ENCODE results near the gene RNU6-8.
A peak's percentile ranks its signal among the peaks of the same experiment; 100 is the strongest.

The RNU6-8 gene

DNA sequence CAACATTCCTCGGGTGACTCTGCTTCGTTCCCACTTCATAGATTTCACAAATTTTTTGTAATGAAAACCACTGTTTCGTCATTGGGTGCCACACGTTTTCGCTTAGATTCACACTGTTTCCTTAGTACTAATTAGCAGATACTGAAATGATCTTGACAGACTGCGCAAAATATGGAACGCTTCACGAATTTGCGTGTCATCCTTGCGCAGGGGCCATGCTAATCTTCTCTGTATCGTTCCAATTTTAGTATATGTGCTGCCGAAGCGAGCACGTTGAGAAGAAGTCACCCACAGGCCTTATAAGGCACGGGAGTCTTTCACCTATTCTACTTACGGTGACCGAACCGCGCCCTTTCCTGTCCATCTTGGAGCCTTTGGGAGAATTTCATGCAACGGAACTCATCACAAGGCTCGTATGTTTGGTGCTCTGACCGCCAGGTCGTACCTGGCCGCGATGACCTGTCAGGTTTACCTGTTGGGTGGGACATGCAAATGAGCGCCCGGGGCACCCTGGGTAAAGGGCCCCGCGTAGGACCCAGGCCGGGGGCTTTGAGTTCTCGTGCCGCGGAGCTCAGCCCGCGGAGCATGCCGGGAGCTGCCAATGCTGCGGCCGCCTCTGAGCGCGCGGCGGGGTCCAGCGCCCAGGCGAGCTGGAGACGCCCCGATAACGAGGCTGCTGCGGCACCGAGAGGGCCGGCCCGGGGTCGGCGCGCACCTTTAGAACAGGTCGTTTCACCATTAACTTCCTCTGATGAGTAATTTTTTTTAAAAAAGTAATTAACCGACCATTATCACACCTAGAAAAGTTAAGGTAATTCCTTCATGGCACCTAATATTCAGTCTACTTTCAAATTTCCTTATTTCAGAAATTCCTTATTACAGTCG, at the start of gene RNU6-8:
Gene RNU6-8, minus strand, starts transcription at position 272 of the 885 bp plus-strand sequence.
- peak; percentile 55 for DNase-seq

DNA sequence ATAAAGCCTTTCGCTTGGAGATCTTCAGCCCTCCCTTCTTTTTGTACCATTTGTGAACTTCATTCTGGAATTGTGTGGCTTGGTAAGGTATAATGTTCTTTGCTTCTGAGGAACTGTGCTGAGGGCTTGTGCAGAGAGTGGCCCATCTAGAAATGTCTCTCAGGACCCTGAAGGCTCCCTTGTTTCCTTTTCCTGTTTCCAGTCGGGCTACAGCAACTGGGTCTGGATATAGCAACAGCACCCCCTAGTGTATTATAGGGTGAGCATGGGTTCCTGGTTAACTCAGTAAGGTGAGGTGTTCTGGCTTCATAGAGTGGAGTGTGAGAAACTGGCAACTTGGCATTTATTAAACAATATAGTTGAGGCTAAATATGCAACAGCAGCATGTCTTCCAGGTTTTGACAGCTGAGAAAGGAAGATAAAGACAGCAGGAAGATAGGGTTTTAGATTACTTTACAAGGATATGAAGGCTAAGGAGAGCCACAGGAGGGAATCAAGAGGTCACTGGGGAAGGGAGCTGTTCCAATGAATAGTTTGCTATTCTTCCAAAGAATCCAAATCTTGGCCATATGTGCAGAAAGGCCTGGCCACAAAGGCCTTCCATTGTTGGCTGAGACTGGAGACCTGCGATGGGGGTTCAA, 49.1 kb upstream of the RNU6-8 start:
- DNase-seq: peak; percentile 78

DNA sequence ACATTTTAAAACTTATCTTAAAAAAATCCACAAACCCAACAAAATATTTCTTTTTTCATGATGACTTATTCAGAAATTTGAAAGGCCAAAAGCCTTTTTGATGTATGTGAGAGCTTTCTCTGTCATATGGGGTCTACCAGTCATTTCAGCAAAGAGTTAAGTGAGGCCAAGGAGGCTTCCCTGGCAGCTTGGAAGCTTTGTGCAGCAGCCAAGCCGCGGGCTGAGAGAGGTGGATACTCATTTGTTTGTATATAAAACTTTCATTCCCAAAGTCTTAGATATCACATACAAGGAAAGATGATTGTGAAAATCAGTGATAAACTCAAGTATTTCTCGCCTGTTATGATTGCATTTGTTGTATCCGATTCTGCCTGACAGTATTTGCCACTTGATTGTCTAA, 48.5 kb upstream of the RNU6-8 start:
- no peak for DNase-seq

DNA sequence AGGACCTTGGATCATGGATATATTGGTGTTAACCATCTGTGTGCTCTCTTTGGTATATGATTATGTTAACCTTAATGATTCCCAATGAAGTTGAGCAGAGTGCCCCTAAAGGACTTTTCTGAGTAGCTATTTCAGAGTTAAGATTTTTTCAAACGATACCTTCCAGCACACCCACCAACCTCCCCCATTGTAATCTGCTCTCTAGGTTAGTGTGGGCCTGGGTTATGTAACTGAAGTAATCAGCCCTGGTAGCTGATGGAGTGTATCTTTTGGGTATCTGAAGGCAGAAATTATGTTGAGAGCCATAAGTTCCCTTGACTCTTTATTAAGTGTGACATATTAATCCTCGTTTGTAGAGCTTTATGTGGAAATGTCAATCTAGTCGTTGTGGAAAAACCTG, 47.6 kb upstream of the RNU6-8 start:
- DNase-seq: no peak

DNA sequence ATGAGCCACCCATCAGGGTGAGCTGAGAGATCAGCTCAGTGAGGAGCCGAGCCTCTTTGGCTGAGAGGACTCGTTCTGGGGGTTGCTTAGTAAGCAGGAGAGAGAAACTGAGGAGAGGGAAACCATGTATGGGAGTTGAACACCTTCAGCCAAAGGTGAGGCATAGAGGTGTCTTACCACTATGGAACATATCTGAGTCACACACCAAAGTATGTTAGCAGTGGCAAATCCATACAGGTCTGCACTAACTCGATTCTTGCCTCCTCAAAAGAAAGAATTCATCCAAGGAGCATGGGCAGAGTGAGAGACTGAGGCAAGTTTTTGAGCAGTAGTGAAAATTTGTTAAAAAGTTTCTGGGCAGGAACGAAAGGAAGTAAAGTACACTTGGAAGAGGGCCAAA, 46.7 kb upstream of the RNU6-8 start:
- no peak for DNase-seq

DNA sequence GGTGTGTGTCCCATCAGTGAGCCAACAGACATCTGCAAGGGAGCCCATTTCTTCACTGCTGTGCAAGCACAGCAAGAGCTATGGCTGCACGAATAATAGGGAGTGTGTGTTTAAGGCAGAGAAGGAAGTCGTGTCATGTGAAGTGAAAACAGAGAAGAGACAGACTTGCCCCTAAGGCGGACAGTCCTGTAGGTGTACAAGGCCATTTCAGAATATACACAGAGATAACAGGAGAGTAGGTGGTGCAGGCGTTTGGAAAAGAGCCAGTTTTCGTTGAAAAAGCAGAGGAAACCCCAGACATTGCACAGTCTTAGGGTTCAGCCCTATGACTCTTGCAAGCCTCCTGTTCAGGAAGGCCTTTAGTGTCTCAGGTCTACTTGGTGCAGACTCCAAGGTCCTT, 46.3 kb upstream of the RNU6-8 start:
- no peak for DNase-seq

DNA sequence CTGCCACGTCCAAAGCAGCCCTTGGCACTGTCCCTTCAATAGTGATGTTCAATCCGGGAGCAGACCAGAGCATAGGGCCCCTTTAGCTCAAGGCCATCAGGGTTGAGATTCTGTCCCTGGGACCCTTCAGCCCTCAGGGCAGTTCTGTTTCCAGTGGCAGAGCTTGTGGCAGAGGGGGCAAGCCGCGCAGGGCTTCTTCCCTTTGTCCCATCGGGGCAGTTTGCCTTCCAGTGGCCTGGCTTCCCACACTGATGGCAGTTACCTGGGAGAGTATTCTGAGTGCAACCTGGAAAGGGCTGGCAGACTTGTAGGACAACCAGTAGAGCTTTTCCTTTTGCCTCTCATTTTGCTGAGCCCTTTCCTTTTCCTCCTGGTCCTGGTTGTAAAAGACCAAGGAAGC, 43.7 kb upstream of the RNU6-8 start:
- no peak for DNase-seq

DNA sequence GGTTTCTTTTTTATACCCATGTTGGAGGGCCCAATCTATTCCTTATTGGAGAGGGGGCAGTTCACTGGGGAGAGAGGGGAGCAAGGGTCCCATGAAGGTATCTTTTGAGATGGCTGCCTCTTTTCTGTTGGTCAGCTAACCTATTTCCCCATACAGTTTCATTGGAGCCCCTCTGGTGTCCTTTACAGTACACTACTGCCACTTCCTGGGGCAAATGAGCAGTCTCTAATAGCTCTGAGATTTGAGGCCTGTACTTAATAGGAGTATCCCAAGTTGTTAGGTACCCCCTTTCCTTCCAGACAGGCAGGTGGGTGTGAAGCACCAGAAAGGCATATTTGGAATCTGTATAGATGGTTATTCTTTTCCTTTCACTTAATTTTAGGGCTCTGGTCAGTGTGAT, 41.3 kb upstream of the RNU6-8 start:
- DNase-seq: peak; percentile 12

DNA sequence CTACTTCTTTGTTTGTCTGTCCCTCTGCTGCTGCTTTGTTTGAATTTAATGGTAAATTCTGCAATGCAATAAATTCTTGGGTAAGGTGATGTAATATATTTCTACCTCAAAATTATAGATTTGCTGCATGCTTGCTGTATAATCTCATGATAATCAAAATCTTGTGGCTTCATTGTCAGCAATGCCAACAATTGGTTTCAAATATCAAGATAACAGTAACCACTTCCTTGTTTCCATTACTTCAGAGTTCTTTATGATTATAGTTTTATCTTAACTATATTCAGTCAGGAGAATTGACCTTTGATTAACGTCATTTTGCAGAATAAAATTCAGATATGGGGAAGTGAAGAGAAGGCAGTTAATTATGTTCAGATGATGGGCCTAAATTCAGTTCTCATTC, 30.2 kb upstream of the RNU6-8 start:
- no peak for DNase-seq

DNA sequence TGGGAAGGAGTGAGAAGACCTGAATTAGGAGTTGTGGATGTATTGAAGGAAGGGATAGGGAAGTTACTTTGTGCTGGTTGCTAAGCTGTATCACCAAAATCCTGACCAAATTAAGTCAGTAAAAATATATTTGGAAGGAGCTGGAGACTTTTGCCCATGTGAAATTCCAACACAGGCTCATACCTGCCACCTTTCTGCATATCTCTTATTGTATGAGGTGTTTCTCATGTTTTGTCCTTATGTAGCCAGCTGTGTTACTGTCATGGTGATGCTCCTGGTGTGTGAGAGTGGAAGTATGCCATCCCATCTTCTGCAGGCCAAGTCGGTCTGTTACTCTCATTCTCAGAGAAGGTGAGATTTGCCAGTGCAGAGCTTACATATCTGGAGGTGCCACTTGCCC, 29.4 kb upstream of the RNU6-8 start:
- DNase-seq: no peak

DNA sequence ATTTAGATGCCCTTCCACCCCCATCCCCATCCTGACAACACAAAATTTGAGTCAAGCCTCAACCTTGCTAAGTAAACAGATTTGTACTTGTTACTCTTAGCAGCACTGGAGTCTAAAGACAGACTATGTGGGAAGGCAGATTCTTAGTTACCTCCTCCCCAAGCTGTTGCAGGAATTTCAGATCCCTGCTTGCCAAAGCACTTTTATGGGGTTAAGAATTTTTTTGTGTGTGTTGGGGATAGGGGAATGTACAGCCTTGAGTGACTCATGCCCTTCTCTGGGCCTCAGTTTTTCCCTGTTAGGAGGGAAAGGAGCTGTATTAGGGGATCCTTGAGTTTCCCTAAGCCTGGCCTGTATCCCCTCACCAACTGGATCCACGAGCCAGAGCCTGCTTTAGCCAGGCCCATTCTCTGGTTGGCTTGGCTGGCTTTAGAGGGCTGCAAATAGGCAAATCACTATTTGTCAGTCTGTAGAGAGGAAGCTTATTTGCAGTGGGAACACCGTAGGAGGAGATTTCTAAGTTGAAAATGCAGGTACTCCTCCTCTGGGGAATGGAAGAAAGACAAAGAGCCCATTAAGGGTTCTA, 27.7 kb upstream of the RNU6-8 start:
- no peak for DNase-seq

DNA sequence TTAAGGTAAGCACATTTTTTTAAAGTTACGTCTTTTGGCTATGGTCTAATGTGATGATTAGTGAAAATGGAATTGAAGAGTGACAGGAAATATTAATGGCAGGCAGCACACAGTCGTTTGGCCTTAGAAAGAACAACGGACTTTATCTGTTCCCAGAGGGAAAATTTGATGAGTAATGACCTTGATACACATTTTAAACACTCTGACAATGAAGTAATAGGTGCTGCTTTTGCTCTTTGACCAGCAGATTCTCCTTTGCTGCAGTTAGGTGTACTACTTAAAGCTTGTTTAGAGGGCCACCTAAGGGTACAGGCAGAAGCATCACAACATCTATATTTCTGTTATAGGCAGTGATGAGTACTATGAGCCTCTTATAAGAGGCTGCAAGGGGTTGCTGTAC, 27.1 kb upstream of the RNU6-8 start:
- no peak for DNase-seq

DNA sequence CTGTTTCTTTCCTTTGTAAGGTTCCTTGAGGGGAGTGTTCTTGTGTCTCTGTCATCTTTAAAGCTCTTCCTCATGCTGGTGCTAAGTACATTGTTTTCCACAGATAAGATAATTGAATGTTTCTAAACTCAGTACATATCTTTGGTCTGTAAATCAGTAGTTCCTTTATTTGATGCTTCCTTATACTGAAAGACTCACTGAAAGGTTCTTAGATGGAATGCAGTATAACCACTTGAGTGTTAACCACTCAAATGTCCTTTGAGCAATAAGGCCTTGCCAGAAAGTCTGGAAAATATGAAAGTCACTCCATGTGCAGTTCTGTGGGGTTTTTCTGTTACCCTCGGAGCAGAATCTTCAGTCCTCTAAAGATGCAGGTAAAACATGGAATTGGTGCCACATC, 23.0 kb upstream of the RNU6-8 start:
- no peak for DNase-seq

DNA sequence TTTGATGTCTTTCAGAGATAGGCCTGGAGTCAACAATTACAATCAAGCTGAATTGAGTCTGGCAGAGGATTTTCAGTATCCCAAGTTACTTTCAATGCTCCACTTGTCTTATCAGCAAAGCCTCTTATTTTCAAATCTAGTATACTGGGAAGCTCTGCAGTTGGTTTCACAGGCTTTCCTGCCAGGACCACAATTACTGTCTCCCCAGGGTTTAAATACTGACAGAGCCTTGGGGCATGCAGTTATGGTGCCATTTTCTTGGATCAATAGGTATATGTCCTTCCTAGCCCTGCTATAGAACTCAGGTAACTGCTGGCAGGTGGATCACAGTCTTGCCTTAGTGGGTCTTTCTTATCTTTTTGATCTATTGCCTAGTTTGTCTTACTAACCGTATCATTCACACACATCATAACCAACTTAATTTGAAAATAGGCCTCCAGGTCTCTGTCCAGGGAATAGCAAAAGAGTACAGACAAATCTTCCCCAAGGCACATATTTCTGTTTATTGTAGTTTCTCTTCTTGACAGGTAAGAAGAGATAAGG, 22.4 kb upstream of the RNU6-8 start:
- DNase-seq: no peak

DNA sequence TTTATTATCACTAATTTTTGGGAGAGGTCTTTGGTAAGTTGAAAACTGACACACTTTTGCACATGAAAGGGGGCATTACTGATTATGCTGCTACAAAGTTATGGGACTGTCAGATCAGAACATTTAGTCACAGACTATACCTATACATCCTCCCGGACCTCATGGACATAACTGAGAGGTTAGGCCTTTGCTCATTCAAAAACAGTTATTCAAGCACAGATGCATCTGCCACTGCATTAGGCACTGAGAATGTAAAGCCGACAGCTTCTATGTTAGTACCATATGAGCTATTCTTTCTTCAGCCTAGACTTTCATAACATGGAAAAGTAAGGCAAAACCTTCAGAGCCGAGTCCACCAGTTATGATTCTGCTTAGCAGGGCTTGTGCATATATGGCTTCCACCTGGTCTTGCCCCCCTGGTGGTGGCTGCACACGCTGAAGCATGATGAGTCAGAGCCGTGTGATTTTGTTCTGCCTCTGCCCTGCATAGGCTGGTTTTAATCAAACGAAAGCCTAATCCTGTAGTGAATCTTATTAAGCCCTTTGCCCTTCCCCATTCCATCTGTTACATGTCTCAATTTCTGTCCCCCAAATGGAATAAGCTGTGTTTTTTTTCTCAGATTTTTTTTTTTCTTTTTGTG, 21.8 kb upstream of the RNU6-8 start:
- peak; percentile 14 for DNase-seq

DNA sequence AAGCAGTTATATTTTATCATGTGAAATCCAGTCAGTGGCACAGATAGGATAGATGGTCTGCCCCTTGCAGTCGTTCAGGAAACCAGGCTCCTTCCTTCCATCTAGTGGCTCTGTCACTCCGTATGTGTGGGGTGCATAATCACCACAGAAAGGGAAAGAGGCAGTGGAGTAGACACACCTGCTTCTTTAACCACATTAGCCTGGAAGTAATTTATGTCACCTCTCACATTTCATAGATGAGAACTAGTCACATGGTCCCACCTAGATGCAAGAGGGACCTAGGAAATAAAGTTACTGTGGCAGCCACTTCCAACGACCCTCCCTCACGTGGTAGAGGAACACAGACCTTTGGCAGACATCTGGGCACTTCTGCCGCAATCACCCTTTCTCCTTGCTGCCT, 14.2 kb upstream of the RNU6-8 start:
- DNase-seq: no peak

DNA sequence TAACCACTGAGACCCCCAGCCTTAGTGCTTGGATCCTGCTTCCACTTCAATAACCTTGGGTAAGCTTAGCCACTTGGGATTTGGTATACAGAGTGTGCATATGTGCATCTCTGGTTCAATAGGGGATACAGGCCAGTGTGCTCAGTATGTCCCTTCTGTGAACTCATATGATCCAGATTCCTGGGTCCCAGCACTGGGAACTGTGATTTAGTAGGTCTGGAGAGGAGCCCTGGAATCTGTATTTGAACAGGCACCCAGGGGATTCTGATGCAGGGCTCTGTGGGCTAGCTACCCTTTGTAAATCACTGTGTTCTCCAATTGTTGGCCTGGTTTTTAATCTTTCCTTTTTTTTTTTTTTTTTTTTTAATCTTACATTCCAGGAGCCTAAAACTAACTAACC, 9.8 kb upstream of the RNU6-8 start:
- DNase-seq: no peak

DNA sequence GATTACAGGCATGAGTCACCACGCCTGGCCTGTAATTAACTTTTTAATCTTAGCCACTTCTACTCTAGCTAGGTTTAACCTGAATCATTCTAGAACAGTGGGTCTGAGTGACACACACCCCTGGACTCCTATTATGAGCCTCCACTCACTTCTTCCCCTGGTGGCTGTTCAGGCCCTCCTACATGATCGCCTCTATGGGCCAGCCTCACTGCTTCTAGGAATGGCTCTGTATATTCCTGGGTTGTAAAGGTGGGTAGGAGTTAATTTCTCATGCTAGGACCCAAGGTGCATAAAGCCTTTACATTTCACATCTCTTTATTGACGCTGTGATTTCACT, 8.0 kb upstream of the RNU6-8 start:
- no peak for DNase-seq

DNA sequence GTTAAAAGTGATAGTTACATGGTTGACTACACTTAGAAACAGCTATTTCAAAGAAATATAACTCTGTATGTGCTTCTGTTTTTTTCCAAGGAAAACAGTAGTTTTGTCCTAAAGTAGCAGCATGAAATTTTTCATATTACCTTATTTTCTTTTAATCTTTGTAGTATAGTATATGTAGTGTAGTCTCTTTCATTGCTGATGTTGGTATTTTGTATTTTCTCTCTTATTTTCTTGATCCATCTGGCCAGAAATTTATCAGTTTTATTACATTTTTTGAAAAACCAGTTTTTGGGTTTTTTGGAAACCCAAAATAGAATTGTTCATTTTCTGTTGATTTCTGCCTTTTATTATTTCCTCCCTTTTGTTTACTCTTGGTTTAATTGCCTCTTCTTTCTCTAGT, 6.4 kb upstream of the RNU6-8 start:
- DNase-seq: no peak

DNA sequence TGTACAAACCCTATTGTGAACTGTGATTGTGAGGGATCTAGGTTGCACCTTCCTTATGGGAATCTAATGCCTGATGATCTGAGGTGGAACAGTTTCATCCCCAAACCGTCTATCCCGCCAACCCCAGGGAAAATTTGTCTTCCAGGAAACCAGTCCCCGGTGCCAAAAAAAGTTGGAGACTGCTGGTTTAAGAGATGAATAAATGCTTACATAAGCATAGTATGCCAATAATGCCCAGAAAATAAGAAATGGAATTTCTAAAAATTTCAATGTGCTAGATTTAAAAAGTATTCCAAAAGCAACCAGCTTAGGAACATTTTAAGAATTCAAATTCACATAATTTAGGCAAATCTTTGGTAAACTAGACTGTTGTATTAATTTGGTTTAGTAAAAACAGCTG, 5.4 kb upstream of the RNU6-8 start:
- no peak for DNase-seq

DNA sequence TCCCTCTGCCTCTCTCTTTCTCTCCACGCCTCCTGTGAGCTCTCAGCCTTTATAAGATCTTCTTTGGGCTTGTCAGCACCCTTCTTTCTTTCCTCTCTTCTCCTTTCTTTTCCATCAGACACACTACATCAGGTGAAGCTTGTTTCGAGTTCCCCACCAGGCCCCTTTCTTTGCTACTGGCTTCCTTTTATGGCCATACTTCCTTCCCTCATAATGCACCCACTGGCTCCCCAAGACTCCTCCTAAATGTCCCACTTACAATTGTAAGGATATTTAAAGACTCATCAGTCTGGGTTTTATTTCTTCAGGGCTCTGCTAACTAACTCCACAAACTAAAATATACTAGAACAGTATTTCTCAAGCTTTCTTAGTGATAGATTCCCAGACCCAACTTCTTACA, 3.5 kb upstream of the RNU6-8 start:
- DNase-seq: no peak

DNA sequence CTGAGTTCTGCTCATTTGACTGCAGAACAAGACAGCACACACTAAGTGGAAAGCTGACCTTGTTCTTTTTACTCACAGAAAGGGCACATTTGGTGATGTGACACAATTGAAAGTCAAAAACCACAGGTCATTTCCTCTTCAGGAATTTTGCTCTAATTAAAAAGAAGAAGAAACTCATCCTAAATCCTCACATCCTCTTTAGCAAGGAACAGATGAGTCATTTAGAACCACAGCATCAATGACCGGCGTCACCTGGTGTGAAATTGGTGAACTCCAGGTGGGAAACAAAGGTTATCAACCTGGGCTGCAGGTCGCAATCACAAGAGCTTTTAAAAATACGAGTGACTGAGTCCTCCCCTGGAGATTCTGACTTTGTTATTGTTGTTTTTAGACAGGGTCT, 2.9 kb upstream of the RNU6-8 start:
- peak; percentile 56 for DNase-seq

DNA sequence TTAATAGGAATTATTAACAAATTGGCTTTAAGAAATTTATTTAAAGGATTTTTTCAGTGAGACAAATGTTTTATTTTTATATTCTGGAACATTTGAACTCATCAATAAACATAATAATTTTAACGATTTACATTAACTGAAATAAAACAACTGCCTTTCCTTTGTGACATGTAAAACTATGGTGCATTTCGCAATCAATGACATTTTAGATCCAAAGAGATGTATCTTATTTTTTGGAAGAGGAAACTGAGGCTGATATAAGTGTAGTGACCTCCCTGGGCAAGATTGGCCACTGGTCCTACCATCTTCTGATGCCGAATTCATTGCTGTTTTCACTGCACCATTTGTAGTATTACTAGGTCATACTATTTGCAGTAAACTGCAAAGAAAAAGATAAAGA, 2.5 kb upstream of the RNU6-8 start:
- DNase-seq: no peak

DNA sequence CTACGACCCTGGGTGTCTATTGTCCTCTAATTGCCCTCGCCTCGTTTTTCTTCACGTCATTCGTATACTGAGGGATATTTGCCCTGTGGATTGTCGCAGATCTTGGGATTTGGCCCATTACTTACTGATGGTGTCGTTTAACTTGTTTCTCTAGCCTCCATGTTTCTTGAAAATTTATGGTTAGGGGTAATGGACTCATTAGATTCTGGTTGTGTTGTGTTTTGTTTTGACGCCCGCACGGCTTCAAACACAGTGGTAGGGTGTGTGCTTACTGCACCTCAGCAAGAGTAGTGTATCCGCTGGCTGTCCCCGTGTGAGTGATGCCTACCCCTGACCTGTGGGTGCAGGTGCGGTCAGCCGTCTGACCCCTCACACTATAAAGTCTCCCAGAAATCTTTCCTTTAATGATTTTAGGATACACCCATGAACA, 874 bp upstream of the RNU6-8 start:
- no peak for DNase-seq
